ENCODE results near the gene DRD4.
"Not testable (repeated sequence)": the region's sequence is repeated elsewhere in the genome, so short reads cannot be mapped to it uniquely, and the experiment has no call there.

The DRD4 gene

DNA sequence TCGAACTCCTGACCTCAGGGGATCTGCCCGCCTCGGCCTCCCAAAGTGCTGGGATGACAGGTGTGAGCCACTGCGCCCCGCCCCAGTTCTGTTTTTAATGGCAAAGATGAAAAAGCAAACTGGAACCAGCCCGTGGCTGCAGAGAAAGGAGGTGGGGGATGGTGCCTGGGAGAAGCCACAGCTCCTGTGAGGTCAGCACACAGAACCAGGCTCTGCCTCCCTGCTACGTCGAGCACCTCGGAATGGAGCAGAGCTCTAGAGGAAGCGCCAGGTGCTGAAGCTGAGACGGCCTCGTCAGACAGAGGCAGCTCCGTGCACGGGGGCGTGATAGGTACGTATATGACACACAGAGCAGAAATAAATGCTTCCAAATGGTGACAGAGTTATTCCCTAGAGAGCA, 8.5 kb downstream of the DRD4 start:
- no peak for DNase-seq

DNA sequence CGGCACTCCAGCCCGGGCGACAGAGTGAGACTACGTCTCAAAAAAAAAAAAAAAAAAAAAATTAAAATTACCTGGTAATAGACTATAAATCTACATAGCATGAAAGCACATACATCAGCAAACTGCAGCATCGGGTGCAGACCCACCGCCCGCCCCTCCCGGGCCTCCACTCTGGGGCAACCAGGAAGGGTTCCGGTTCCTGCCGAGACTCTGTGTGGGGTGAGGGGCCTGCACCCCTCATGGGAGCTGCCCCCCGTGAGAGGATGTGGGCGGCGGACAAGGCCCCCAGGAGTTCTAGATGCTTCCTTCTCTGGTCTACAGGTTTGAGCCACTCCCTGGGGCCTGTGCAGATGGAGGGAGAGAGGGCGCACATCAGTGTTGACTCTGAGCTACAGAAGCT, 9.1 kb downstream of the DRD4 start:
- no peak for DNase-seq

DNA sequence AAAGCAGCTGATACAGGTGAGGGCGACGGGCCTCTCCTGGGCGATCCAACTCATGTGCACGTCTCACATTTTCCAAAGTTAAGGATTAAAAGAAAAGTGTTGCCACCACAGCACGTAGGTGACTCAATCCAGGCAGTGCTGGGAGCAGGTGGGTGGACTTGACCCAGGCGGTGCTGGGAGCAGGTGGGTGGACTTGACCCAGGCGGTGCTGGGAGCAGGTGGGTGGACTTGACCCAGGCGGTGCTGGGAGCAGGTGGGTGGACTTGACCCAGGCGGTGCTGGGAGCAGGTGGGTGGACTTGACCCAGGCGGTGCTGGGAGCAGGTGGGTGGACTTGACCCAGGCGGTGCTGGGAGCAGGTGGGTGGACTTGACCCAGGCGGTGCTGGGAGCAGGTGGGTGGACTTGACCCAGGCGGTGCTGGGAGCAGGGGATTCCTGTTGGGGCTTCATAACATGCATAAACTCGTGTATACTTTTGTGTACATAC, 10.6 kb downstream of the DRD4 start:
- DNase-seq, result not testable (repeated sequence)

DNA sequence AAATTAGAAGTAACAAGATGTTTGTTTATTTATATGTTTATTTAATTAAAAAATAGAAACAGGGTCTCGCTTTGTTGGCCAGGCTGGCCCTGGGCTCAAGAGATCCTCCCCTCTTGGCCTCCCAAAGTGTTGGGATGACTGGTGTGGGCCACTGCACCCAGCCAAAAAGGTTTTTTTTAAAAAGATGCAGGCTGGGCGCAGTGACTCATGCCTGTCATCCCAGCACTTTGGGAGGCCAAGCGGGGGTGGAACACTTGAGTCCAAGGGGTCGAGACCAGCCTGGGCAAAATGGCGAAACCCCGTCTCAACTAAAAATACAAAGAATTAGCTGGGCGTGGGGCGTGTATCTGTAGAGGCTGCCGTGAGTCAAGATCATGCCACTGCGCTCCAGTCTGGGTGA, 13.4 kb downstream of the DRD4 start:
- DNase-seq, result no peak

DNA sequence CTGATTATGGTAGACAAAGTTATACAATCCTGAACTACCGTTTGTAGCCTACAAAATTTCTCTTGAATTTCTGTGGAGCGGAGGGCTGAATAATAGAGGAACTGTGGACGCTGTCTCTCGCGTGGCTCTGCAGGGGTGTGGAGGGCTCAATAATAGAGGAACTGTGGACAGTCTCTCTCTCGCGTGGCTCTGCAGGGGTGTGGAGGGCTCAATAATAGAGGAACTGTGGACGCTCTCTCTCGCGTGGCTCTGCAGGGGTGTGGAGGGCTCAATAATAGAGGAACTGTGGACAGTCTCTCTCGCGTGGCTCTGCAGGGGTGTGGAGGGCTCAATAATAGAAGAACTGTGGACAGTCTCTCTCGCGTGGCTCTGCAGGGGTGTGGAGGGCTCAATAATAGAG, 16.1 kb downstream of the DRD4 start:
- DNase-seq, result peak; percentile 47 to 68

DNA sequence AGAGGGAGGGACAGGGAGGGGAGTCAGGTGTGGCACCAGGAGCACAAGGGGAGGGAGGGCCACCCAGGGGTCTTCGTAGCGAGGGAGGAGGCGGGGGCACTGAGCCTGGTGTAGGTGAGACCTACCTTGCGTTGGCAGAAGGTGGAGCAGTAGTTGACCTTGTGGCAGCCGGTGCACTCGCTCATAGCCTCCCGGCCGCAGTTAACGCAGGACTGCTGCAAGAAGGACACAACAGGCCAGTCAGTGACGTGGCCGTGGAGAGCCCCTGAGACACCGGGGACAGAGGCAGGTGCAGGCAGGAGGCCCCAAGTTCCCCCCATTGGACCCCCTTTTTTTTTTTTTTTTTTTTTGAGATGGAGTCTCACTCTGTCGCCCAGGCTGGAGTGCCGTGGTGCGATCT, 16.8 kb downstream of the DRD4 start:
- no peak for DNase-seq

DNA sequence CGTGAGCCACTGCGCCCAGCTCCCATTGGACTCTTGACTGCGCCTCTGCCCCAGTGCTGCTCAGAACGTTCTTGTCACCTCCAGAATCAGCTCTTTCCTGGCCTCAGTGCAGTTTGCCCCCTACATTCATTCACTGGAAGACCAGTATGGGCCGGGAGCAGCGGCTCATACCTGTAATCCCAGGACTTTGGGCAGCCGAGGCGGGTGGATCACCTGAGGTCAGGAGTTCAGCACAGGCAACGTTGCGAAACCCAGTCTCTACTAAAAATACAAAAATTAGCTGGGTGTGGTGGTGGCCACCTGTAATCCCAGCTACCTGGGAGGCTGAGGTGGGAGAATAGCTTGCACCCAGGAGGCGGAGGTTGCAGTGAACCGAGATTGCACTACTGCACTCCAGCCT, 17.4 kb downstream of the DRD4 start:
- DNase-seq, result not testable (repeated sequence)

DNA sequence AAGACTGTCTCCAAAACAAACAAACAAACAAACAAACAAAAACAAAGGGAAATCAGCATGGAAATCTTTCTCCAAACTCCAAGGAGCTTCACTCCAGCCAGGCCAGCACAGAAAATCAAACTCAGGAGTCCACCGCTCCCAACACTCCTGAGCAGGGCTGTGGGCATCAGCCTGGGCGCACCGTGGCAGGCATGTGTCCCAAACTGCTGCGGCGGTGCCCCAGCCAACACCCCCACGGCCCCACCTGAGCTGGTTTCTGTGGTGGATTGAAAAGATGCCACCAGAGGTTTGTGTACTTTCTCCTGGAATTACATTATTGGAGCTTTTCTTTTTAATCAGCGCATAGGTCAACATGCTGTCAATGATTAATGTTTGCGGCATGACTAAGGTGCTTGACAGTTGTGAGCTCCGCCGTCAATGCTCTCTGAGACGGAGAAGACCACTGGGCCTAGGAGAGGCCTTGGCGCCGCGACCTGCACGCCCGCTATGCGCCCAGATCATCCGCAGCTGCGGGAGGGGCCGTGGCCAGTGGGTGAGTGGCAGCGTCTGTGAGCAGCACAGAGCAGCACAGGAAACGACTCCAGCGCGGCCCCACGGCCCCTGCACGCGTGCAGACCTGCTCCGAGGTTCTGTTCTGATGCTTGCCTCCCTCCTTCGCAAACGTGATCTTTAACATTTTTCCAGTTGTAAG, 18.1 kb downstream of the DRD4 start:
- DNase-seq, result no peak

DNA sequence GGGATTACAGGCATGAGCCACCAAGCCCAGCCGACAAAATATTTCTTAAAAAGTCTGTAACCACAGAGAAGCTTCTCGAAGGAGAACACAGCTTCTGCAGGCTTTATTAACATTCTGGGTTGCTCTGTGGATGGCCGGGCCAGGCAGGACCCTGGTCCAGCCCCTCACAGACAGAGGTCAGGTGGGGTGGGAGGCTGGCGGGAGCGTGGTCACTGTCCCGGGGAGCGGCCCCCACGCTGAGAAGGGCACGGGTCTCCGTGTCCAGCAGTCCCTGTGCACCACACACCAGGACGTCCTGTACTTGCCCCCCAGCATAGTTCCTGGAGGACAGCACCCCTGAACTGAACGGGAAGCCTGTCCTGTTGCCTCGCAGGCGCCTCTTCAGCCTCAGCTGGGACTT, 19.4 kb downstream of the DRD4 start:
- DNase-seq, result no peak

DNA sequence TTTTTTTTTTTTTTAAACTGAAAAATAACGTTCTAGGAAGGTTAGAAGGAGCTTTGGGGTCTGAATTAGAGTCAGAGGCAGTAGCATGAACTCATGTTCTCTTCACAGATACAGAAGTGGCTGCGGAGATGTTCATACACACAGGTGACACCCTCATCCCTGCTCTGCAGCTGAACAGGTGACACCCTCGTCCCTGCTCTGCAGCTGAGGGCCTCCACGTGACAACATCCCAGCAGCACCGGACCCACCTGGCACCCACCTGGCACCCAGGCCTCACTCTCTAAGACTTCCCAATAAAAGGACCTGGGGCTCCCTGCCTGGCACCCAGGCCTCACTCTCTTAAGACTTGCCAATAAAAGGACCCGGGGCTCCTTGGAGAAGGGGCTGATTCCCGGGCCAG, 19.8 kb downstream of the DRD4 start:
- no peak for DNase-seq

DNA sequence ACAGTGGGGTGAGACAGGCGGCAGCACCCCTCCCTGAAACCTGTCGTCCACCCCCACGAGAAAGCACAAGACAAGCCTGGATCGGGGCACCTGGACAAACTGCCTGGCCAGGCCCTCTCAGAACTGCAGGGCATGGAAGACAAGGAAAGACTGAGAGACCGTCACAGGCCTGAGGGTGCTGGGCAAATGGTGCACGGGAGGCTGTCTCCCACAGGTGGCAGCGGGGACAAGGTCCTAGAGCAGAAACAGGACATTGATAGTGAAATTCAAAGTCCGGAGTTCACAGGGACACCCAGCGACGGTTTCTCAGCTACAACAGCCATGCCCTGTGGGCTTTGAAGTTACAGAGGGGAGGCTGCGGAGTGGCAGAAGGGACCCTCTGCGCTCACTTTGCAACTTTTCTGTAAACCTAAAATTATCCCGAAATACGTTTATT, 20.6 kb downstream of the DRD4 start:
- DNase-seq, result no peak

DNA sequence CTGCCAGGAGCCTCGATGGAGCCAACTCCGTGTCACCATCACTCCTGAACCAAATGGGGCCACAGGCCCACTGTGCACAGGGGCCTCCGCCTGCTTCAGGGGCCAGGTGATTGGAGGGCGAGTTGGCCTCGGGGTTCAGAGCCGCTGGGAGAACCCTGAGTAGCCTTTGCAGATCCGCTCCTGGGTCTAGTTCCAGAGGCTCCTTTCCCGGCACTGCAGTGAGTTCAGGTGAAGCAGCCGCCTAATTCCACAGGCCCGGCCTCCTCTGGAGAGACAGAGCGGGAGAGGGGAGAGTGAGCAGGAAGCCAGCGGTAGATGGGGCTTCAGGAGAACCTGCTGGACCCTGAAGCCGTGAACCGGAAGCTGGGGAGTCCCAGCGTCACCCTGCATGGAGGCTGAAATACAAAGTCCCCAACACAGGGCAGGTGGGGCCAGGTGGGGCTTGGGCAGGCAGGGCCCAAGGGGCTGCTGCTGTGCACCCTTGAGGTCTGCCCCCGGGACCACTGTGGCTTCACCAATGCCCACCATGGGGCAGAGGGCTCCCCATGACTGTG, 22.5 kb downstream of the DRD4 start:
- no peak for DNase-seq

DNA sequence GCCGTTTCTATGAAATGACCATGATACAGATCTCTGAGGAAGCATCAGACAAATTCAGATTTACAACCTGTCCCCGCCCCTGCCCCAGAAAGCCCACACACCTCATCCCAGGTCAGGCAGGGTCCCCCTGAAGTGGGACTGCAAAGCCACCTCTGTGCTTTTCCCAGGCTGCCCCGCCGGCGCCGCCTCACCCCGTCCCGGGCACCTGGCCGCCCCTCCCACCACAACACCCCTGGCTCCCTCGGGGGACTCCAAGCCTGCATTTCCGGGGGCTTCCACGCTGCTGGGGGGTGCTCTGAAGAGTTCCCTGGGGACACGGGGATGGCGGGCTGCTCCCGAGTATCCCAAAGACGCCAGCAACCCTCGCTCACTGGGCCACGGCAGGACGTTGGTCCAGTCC, 23.2 kb downstream of the DRD4 start:
- no peak for DNase-seq

DNA sequence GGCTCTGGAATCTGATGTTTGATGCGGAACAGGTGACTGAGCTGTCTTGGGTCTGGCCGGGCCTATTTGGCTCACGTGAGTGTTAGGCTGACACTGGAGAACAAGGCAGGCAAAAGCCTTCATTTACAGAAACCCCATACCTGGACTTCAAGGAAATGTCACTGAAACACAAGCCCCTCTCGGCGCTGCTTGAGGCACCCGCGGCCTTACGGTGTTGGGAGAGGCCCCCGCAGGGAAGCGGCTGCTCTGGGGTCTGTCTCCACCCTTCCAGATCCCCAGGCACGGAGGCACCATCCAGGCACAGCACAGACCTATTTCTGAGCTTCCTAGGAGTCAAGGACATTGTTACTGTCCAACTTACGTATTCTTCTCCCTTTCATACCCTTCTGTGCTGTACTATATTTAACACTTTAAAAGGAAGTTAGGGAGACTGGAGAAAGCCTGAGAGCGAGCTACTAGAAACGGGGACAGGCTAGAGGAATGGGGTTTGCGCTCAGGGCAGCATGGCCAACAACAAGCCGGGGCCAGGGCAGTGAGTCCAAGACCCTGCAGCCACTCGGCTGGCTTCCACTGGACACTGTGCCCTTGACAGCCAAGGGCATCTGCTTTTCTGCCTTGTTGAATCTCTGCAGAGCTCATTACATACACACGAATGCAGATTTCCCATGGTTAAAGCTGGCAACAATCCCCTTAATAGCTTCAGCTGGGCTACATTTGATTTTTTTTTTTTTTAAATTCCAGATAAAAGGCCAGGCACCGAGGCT, 23.8 kb downstream of the DRD4 start:
- DNase-seq, result no peak

DNA sequence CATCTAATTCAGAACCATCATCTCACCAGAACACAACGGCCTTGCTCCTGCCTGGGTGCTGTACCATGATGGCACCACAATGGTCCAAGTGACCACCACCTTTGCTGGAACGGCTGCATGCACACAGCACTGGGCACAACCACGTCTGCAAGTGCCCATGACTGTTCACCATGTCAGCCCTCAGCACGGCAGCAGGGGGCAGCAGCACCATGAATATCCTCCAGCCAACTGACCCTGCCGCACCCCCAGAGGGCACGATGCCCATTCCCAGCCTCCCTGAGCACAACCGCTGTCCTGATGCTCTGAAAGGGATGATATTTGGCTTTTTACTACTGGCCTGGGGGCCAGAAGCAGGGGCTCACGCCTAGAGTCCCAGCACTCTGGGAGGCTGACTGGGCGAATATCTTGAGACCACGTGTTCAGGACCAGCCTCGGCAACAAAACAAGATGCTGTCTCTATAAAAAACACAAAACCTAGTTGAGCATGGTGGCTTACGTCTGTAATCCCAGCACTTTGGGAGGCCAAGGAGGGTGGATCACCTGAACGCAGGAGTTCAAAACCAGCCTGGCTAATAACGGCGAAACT, 25.7 kb downstream of the DRD4 start:
- DNase-seq, result peak; percentile 38 to 64

DNA sequence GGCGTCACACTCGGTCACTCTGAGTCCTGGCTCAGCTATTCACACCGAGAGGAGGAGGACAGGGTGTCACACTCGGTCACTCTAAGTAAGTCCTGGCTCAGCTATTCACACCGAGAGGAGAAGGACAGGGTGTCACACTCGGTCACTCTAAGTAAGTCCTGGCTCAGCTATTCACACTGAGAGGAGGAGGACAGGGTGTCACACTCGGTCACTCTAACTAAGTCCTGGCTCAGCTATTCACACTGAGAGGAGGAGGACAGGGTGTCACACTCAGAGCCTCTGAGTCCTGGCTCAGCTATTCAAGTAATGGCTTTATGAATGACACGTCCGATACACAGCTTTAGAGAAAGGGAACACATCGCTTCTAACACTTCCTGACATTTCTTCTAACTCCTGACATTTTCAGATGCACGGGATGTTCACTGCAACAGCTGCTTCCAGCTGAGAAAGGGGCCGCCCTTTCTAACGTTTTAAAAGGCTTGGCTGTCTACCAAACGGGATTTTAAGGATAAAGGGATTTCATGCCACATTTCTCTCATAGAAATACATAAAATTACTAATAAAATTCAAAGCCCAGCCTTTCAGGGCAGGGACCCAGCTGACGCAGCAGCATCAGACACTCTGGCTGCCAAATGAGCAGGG, 28.1 kb downstream of the DRD4 start:
- no peak for DNase-seq

DNA sequence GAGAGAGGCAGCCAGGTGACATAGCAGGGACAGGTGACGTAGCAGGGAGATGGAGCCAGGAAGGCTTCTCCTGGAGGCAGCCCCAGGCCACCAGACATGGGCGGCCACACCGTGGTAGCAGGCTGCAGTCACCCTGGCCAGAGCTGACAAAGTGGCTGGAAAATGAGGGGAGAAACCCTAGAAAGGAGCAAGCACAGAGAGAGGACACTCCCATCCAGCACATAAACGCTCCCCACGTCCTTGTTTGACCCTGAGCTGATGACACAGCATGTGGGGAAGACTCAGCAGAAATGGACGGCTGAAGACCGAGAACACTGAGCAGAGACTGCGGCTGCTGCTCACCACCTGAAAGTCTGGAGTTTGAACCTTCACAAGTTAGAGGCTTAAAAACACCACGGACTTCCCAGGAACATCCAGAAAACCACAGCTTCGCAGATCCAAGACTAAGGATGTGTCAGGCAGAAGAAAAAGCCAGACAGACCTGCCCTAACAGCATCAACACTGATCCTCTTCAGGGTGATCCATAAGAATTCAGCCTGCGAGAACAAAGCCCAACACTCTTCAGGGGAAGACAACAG, 28.7 kb downstream of the DRD4 start:
- no peak for DNase-seq

DNA sequence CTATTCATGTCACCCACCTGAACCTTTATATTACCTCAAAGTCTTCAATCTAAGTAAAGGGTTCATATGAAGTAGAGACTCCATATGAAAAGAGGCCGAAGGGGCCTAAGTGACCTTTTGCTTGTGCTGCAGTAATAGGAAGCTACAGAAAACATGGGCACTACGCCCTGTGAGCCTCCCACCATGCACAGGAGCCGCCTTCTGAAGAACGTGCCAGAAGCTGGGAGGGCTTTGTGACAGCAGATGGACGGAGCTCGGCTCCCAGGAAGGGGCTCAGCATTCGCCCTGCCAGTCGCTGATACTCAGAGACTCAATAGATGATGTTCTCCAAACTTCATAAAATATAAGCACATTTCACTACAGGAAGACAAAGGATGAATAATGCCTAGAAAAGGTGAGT, 36.8 kb downstream of the DRD4 start:
- no peak for DNase-seq

DNA sequence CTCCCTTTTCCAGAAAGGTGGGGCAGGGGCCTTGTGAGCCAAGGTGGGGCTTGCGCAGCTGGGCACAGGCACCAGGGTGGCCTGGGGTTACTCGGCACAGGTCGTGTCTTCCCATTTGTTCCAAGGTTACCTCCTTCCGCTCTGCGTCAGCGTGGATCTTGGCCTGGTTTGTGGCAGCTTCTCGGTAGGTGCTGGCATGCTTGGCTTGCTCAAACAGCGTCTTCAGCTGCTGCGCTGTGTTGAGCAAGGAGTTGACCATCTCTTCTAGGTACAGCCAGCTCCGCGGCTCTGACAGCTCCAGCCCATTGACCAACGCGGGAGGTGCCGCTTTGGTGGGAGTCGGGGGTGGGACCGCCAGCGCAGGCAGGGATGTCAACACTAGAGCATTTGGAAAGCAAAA, 37.3 kb downstream of the DRD4 start:
- no peak for DNase-seq

DNA sequence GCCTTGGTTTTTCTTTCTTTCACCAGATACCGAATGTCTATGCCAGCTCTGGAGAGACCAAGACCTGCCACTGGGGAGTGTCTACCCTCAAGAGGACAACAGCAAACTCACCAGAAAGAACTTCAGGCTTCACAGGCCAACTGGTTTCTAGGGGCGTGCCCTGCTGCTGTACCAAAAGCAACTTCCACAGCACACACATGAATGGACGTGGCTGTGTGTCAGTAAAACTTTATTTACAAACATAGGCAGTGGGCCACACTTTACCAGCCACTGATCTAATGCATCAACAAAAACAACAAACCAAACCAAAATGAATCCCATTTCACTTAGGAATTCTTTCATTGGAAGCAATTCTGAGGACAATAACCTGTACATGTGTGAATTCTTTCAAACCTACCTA, 41.2 kb downstream of the DRD4 start:
- DNase-seq, result no peak

DNA sequence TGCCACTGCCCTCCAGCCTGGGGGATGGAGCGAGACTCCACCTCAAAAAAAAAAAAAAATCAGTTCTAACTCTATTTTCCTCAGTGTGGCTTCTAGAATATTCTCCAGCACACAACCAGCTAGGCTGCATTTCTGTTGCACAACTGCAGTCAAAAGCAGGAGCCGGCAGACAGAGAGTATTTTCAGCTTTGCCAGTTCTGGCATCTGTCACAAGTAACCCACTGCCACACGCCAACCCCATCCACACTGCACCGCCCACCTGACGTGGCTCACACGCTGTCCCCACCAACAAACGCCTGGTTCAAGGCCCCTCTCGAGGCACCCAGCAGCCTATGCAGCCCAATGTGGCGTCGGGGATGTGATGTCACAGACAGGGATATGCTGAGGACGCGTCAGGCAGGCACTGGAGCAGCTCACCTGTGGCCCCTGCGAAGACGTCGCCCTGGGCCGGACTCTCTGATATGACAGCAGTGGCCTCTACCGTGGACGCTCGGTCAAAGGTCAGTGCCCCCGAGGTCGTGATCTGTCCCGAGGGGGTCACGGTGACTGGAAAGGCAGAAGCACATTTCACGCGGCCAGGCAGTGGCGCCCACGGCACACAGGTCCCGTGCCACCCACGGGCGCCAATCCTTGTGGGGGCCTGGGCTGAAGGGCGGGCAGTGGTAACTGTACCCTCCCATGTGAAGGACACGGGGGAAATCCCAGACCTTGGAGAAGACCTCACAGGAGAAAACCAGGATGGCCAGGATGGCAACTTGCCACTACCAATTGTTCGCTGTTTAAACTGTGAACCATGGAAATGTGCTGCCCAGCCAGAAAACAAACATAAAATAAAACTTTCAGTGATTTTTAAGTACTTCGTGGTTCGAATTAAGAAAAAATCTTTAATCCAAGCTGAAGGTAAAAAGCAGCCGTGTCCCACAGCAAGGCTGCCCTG, 42.5 kb downstream of the DRD4 start:
- DNase-seq, result no peak

DNA sequence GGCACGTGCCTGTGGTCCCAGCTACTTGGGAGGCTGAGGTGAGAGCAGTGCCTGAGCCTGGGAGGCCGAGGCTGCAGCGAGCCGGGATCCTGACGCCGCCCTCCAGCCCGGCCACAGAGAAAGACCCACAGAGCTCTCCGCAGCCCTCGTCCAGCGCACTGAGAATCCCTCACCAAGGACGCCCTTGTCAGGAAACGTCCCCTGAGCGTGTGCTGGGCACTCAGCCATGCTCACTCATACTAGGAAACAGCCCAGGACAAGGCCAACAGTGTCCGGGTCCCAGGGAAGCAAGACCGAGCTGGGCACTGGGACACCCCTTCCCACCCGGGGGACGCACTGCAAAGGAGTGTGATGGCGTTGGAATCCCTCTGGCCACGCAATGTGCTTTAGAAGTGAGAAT, 43.4 kb downstream of the DRD4 start:
- no peak for DNase-seq
